ENCODE measurements around the gene APOL4.
"Not testable (repeated sequence)": the region's sequence is repeated elsewhere in the genome, so short reads cannot be mapped to it uniquely, and the experiment has no call there.

Gene APOL4

GRCh38 chr22:36231051-36231450 lies 29.4 kb upstream of the APOL4 start:
- DNase-seq: not testable (repeated sequence)

GRCh38 chr22:36229649-36230048 lies 28.0 kb upstream of the APOL4 start:
- DNase-seq: not testable (repeated sequence)

- no peak for DNase-seq
Observed at GRCh38 chr22:36228944-36229343, 27.3 kb upstream of the APOL4 start.

GRCh38 chr22:36228369-36228768 lies 26.8 kb upstream of the APOL4 start:
- DNase-seq: not testable (repeated sequence)

- no peak for DNase-seq
Observed at GRCh38 chr22:36227806-36228205, 26.2 kb upstream of the APOL4 start.

GRCh38 chr22:36227396-36227795 lies 25.8 kb upstream of the APOL4 start:
- DNase-seq: no peak

- no peak for DNase-seq
Observed at GRCh38 chr22:36226189-36226588, 24.6 kb upstream of the APOL4 start.

GRCh38 chr22:36225333-36225922 lies 23.8 kb upstream of the APOL4 start:
- no peak for DNase-seq

GRCh38 chr22:36224245-36224644 lies 22.6 kb upstream of the APOL4 start:
- no peak for DNase-seq

GRCh38 chr22:36223504-36223903 lies 21.9 kb upstream of the APOL4 start:
- no peak for DNase-seq

- DNase-seq: no peak
Observed at GRCh38 chr22:36222887-36223450, 21.4 kb upstream of the APOL4 start.

GRCh38 chr22:36221799-36222751 lies 20.5 kb upstream of the APOL4 start:
- peak; percentile 22 for DNase-seq

GRCh38 chr22:36220451-36220921 lies 18.9 kb upstream of the APOL4 start:
- DNase-seq: no peak

GRCh38 chr22:36218648-36219193 lies 17.1 kb upstream of the APOL4 start:
- no peak for DNase-seq

GRCh38 chr22:36215981-36216380 lies 14.4 kb upstream of the APOL4 start:
- no peak for DNase-seq

GRCh38 chr22:36213586-36213985 lies 12.0 kb upstream of the APOL4 start:
- DNase-seq: no peak

GRCh38 chr22:36212901-36213300 lies 11.3 kb upstream of the APOL4 start:
- no peak for DNase-seq

- DNase-seq: no peak
Observed at GRCh38 chr22:36211237-36211861, 9.7 kb upstream of the APOL4 start.

GRCh38 chr22:36210224-36210623 lies 8.6 kb upstream of the APOL4 start:
- DNase-seq: no peak

- DNase-seq: not testable (repeated sequence)
Observed at GRCh38 chr22:36209488-36209908, 7.9 kb upstream of the APOL4 start.

GRCh38 chr22:36208914-36209313 lies 7.3 kb upstream of the APOL4 start:
- DNase-seq: no peak

GRCh38 chr22:36208162-36208765 lies 6.7 kb upstream of the APOL4 start:
- no peak for DNase-seq
